NCI-H446 treated with DMSO at 0.1 percent for 48 hours (cell line): ENCODE measurements around the gene FBXL15.

ENCODE experiments used
- DNase-seq: peaks from one replicate; lab custom pipeline; 2025; lab: John Stamatoyannopoulos, UW

Gene FBXL15

GRCh38 chr10:102420714-102421506 lies at the start of gene FBXL15:
Gene FBXL15, plus strand, starts transcription at chr10:102420836. Its CDS starts 294 bp downstream, at chr10:102421130.
- peak; percentile 82 for DNase-seq

DNA sequence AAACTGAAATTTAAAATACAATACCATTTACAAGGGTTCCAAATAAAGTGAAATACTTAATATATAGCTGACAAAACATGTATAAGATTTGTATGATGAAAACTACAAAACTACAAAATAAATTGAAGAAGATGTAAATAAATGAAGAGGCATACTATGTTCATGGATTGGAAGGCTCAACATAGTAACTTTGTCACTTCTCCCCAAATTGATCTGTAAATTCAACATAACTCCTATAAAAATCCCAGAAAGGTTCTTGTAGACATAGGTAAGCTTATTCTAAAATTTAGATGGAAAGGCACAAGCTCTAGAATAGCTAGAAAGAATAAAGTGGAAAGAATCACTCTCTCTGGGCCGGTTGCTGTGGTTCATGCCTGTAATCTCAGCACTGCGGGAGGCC lies 49.3 kb upstream of the FBXL15 start:
- no peak for DNase-seq

GRCh38 chr10:102375250-102375649 lies 45.4 kb upstream of the FBXL15 start:
- DNase-seq, result no peak

GRCh38 chr10:102375867-102376266 lies 44.8 kb upstream of the FBXL15 start:
- no peak for DNase-seq

GRCh38 chr10:102376901-102377300 lies 43.7 kb upstream of the FBXL15 start:
- no peak for DNase-seq

DNA sequence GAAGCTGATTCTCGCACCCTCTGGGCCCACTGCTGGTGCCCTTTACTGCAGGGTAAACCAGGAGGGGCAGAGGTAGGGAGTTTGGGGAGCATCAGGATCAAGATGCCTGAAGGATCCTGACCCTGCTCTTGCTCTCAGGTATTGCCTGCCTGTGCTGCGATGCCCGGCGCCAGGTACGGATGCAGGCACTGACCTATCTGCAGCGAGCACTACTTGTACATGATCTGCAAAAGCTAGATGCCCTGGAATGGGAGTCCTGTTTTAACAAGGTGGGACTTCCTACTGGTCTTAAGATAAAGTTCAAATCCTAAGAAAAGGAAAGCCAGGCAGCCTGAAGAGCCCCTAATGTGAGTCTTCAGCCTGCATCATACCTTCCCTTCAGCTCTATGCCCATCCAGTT lies 41.3 kb upstream of the FBXL15 start:
- no peak for DNase-seq

DNA sequence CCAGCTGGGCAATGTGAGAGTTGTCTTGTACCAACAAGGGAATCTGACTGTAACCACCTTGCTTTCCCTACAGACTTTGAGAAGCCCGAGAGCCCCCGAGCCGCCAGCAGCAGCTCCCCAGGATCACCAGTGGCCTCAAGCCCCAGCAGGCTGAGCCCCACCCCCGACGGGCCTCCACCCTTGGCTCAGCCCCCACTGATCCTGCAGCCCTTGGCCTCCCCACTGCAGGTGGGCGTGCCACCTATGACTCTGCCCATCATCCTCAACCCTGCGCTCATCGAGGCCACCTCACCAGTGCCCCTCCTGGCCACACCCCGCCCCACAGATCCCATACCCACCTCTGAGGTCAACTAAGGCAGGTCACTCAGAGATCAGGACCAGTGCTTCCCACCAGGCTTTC lies 38.7 kb upstream of the FBXL15 start:
- DNase-seq, result no peak

GRCh38 chr10:102382871-102383270 lies 37.8 kb upstream of the FBXL15 start:
- DNase-seq, result no peak

GRCh38 chr10:102384053-102384452 lies 36.6 kb upstream of the FBXL15 start:
- no peak for DNase-seq

DNA sequence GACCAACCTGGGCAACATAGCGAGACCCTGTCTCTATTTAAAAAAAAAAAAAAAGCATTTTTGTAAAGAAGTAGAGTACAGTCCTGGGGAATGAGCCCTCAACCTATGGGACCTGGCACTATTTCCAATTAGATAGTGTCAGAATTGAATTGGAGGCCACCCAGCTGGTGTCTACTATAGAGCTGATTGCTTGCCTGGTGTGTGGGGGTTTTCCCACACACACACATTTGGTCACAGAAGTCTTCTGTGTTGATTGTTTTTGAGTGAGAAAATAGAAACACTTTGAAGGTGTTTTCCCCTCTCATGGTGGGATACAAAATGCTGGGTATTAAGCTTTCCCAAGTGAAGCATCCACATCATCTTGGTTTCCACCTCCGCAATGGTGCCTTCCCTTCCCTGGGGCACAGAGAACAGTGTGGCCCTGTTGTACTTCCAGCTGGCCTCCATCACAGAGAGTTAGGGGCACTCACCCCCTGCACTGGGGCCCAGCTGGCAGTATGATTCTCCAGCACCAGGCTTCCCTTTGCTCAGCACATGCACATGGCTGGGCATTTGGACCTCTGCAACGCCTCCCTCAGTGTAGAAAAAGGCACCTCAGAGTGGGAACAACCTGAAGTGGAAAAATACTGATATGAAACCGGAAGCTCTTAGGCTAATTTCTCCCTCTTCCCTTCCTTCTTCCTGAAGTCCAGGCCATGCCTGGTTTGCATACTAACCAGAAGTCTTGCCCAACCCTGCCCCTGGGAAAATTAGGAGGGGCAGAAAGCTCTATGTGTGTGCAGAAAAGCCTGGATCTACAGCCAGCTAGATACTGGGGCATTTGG lies 35.8 kb upstream of the FBXL15 start:
- no peak for DNase-seq

DNA sequence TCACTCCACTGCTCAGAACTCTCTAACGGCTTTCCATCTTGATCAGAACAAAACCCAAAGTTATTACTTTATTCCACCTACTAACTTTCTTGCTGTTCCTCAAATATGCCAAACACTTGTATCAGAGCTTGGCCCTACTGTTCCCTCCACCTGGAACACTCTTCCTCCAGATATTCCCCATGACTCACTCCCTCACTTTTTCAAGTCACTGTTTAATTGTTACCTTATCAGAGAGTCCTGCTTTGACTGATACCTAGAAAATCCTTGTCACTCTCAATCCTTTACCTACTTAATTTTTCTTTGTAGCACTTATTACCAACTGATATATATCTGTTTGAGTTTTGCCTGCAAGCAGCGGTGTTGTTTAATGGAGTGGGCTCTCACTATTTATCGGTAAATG lies 30.7 kb upstream of the FBXL15 start:
- DNase-seq, result no peak

DNA sequence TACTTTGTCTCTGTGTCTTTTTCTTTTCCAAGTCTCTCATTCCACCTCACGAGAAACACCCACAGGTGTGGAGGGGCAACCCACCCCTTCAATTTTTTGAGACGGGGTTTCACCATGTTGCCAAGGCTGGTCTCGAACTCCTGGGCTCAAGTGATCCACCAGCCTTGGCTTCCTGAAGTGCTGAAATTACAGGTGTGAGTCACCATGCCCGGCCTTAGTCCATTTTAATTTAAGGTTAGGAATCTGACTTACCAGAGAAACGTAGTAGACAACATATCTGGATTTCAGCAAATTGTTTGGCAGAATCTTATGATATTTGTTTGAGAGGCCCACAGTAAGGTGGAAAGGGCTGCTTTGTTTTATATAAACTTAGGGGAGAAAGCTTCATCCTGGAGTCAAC lies 28.3 kb upstream of the FBXL15 start:
- DNase-seq, result no peak

- no peak for DNase-seq
Observed at GRCh38 chr10:102393411-102394078, 27.1 kb upstream of the FBXL15 start.

DNA sequence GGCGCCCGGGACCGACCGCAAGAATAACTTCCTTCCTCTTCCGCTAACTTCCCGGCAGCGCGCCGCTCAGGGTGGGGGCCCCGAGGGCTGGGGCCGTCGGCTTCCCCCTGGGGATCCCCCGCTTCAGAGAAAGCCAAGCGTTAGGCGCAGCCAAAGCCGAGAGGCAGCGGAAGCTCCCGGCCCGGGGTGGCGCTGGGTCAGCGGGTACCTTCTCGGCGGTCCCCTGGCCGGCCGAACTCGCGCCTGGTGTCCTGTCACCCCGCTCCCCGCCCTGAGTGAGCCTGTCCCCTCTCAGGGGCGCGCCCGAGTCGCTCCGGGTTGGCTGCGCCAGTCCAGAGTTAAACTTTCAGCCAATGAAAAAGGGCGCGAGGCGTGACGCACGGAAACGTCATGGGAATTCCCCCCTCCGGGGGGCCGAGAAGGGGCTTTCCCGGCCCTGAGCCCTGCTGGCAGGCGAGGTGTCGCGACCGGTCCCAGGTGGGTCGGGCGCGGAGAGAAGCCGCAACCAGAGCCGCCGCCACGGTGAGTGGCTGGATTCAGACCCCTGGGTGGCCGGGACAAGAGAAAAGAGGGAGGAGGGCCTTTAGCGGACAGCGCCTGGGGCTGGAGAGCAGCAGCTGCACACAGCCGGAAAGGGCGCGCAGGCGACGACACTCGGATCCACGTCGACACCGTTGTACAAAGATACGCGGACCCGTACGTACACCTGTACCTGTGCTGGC lies 26.4 kb upstream of the FBXL15 start:
- peak; percentile 38 for DNase-seq

DNA sequence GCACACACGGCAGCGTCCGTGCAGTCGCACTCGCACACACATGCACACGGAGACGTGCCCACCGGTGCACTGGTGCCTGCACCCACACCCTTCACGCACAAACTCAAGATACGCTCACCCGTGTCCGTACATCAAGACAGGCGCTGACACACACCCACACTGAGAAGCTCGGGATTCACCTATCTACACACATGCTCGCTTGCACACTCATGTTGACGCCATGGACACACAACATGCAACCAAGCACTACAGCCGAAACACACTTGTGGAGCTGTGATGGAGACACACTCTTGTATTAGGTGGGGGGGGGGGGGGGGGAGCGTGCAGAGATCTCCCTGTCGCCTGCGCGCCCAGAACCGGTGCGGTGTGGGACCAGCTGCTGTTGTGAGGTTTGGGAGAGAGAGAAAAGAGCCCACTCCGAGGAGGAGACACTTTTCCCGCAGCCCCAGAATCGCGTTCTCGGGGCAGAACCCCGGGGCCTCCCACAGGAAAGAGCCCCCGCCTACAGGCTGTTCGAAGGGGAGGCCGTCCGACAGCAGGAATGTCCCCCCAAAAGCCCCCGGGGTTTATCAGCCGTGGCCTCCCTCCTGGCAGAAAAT lies 25.7 kb upstream of the FBXL15 start:
- no peak for DNase-seq

GRCh38 chr10:102395400-102396316 lies 25.0 kb upstream of the FBXL15 start, which contains the start of gene NFKB2:
Gene NFKB2, plus strand, starts transcription at chr10:102395705. Its CDS starts 255 bp downstream, at chr10:102395960.
- DNase-seq, result no peak

- no peak for DNase-seq
Observed at GRCh38 chr10:102396317-102396650, 24.4 kb upstream of the FBXL15 start.

DNA sequence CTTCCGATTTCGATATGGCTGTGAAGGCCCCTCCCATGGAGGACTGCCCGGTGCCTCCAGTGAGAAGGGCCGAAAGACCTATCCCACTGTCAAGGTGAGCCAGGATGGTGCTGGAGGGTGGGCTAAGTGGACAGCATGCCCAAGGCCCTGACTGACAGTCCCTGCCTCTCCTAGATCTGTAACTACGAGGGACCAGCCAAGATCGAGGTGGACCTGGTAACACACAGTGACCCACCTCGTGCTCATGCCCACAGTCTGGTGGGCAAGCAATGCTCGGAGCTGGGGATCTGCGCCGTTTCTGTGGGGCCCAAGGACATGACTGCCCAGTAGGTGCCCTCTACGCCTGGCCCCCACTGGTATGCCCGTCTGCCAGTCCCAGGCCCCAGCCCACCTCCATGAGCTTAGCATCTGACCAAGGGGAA lies 23.9 kb upstream of the FBXL15 start:
- no peak for DNase-seq

GRCh38 chr10:102397222-102398171 lies 23.1 kb upstream of the FBXL15 start:
- no peak for DNase-seq
